ENCODE measurements around the gene CTSH. TPM values are rescaled to one million over a fixed set of nuclear protein-coding genes. Genes with fewer than 3 reads are reported as not detected.
"Not testable (repeated sequence)": the region's sequence is repeated elsewhere in the genome, so short reads cannot be mapped to it uniquely, and the experiment has no call there.

CTSH gene
- total RNA-seq, 3 donors from 2014 or later: 6.6 to 23.7 (median 16.4) TPM

DNA sequence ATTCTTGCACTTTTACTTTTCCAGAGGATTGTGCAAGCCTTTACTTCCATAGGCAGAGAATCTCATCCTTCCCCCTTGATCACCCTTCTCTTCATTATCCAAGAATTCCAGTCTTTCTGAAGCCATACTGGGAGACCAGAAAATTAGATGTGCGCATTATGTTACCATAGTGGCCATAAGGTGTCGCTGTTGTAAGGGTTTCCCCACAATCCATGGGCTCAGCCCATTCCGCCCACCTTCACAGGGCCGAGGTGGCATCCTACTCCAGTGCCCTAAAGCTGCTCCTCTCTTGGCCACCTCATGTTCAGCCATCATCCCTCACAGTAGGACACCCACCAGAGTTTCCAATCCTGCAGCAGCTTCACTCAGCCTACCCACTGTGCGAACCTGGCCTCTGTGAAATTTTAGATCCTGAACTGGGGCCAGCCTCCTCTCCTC, 35.0 kb downstream of the CTSH start:
- Mint-ChIP-seq H3K4me3 (no peak overlapping the region), H3K27me3 (ENCODE audit: low read depth) (no peaks in the 10 kb centered on the region), H3K9me3 (no peaks in the 10 kb centered on the region), H3K36me3 (ENCODE audit: insufficient read depth) (peaks cover 45% of the 10 kb centered on the region), H3K4me1 (ENCODE audit: low read depth) (peaks cover 16% of the 10 kb centered on the region)
- ATAC-seq (peak; percentile 46 to 57), DNase-seq (no peak)

DNA sequence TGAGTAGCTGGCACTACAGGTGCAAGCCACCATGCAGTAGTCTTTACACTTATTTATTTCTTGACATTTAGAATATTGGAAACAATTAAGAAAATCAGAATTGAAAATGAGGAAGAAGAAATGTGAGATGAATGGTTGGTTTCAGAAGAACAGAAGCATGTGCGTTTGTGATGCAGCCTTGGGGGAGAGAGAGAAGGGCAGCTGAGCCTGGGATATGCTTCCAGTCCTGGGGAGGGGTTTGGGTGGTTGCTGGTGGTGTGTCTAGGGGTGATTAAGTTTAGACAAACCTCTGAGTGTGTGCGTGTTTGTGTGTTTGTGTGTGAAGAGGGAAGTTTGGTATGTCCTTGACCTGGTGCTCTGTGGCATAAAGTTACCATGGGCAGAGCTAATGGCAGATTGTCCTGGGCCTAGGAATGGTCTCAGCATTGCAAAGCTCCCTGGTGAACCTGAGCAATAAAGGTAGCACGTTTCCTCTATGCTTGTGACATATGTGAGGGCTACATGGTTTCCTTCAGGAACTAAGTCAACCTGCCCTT, 35.6 kb downstream of the CTSH start:
- peaks cover 46% of the 10 kb centered on the region for H3K36me3 Mint-ChIP-seq (ENCODE audit: insufficient read depth)
- peaks cover 16% of the 10 kb centered on the region for H3K4me1 Mint-ChIP-seq (ENCODE audit: low read depth)
- no peaks in the 10 kb centered on the region for H3K9me3 Mint-ChIP-seq
- no peak overlapping the region for H3K4me3 Mint-ChIP-seq
- ATAC-seq (no peak), DNase-seq (no peak)
- H3K27me3 Mint-ChIP-seq (ENCODE audit: low read depth): no peaks in the 10 kb centered on the region

DNA sequence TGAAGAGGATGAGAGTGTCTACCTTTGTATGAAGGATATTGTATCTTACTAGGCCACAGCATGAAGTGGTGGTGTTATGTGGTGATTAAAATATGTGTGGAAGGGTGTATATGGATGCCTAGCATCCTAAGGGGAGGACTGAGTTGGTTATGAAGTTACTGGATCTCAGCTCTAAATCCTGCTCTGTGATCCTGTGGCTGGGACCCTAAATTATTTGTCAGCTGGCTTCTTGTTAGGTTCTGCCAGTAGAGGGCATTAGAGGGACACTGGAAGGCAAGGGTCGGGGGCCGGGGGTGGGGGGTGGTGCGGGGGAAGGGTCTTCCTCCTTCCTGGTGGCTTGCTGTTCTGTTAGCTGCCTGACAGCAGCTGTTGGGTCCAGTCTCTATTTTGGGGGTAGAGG, 37.3 kb downstream of the CTSH start:
- DNase-seq (no peak), ATAC-seq (no peak)
- Mint-ChIP-seq H3K4me1 (ENCODE audit: low read depth) (peaks cover 14% of the 10 kb centered on the region), H3K27me3 (ENCODE audit: low read depth) (no peaks in the 10 kb centered on the region), H3K36me3 (ENCODE audit: insufficient read depth) (peaks cover 47% of the 10 kb centered on the region), H3K9me3 (no peaks in the 10 kb centered on the region), H3K4me3 (no peak overlapping the region)

DNA sequence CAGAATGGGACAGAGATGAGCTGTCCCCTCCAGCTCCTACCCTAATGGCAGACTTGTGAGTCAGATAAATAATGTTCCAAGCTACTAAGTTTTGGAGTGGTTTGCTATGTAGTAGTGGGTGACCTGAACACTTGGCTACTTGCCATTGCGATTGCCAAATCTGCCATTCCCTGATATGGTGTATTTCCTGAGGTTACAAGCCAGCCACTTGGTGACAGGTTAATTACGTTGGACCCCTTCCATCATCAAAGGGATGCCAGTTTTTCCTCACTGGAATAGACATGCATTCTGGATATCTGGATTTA, 38.6 kb downstream of the CTSH start:
- H3K27me3 Mint-ChIP-seq (ENCODE audit: low read depth): no peaks in the 10 kb centered on the region
- H3K36me3 Mint-ChIP-seq (ENCODE audit: insufficient read depth): peaks cover 48% of the 10 kb centered on the region
- H3K9me3 Mint-ChIP-seq: no peaks in the 10 kb centered on the region
- H3K4me3 Mint-ChIP-seq: no peak overlapping the region
- H3K4me1 Mint-ChIP-seq (ENCODE audit: low read depth): peaks cover 15% of the 10 kb centered on the region
- peak in 1 of 2 donors; percentile 9 for ATAC-seq
- DNase-seq: no peak

DNA sequence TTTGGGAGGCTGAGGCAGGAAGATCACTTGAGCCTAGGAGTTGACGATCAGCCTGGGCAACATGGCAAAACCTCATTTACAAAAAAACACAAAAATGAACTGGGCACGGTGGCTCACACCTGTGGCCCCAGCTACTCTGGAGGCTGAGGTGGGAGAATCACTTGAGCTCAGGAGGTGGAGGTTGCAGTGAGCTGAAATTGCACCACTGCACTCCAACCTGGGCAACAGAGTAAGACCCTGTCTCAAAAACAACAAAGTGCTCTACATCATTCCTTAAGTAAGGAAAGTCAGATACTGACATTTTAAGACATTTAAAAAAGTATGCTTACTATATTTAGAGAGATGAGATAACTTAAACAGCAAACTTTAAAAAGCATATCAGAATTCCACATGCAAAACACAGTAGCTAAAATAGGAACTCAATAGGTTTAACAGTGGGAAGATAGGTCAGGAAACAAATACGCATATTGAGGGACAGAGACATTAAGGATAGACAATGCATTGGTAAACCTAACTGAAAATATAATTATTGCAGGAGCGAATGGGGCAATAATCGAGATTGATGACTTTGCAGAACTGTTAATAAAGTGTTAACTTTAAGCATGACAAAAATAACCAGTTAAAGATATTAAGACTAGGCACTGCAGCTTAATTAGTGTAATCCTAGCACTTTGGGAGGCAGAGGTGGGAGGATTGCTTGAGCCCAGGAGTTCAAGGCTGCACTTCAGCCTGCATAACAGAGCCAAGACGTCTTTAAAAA, 40.1 kb downstream of the CTSH start:
- DNase-seq (no peak), ATAC-seq (no peak)
- no peaks in the 10 kb centered on the region for H3K9me3 Mint-ChIP-seq
- H3K4me1 Mint-ChIP-seq (ENCODE audit: low read depth): peaks cover 8% of the 10 kb centered on the region
- H3K27me3 Mint-ChIP-seq (ENCODE audit: low read depth): no peaks in the 10 kb centered on the region
- H3K4me3 Mint-ChIP-seq: no peak overlapping the region
- H3K36me3 Mint-ChIP-seq (ENCODE audit: insufficient read depth): peaks cover 42% of the 10 kb centered on the region

DNA sequence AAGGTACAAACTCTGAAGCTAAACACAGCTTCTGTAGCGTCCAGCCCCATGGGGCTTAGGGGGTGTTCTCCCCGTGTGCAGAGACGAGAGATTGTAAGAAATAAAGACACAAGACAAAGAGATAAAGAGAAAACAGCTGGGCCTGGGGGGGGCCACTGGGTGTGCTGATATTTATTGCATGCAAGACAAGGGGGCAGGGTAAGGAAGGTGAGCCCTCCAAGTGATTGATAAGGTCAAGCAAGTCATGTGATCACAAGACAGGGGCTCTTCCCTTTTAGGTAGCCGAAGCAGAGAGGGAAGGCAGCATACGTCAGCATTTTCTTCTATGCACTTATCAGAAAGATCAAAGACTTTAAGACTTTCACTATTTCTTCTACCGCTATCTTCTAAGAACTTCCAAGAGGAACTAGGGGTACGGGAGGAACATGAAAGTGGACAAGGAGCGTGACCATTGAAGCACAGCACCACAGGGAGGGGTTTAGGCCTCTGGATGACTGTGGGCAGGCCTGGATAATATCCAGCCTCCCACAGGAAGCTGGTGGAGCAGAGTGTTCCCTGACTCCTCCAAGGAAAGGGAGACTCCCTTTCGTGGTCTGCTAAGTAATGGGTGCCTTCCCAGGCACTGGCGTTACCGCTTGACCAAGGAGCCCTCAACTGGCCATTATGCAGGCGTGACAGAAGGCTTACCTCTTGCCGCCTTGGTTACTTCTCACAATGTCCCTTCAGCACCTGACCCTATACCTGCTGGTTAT, 42.4 kb downstream of the CTSH start:
- ATAC-seq; H3K4me1 Mint-ChIP-seq (ENCODE audit: low read depth); H3K27me3 Mint-ChIP-seq (ENCODE audit: low read depth): not testable (repeated sequence)

DNA sequence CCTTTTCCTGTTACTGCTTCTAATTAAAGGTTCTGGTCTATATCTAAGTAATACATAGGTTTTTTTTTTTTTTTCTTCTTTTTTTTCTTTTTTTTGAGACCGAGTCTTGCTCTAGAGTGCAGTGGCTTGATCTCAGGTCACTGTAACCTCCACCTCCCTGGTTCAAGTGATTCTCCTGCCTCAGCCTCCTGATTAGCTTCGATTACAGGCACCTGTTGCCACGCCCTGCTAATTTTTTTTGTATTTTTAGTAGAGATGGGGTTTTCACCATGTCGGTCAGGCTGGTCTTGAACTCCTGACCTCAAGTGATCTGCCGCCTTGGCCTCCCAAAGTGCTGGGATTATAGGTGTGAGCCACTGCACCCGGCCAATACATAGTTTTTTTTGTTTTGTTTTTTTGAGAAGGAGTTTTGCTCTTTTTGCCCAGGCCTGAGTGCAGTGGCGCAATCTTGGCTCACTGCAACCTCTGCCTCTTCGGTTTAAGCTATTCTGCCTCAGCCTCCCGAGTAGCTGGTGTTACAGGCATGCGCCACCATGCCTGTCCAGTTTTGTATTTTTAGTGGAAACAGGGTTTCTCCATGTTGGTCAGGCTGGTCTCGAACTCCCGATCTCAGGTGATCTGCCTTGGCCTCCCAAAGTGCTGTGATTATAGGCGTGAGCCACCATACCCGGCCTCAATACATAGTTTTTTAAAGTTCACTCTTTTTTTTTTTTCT, 43.9 kb downstream of the CTSH start:
- not testable (repeated sequence) for ATAC-seq; H3K4me3 Mint-ChIP-seq; H3K4me1 Mint-ChIP-seq (ENCODE audit: low read depth); H3K9me3 Mint-ChIP-seq; H3K27me3 Mint-ChIP-seq (ENCODE audit: low read depth); DNase-seq
- H3K36me3 Mint-ChIP-seq (ENCODE audit: insufficient read depth): peaks cover 43% of the 10 kb centered on the region

More for the DNA sequence above, 42.4 kb downstream of the CTSH start:
- not testable (repeated sequence) for H3K4me3 Mint-ChIP-seq, DNase-seq, H3K9me3 Mint-ChIP-seq
- peaks cover 48% of the 10 kb centered on the region for H3K36me3 Mint-ChIP-seq (ENCODE audit: insufficient read depth)

DNA sequence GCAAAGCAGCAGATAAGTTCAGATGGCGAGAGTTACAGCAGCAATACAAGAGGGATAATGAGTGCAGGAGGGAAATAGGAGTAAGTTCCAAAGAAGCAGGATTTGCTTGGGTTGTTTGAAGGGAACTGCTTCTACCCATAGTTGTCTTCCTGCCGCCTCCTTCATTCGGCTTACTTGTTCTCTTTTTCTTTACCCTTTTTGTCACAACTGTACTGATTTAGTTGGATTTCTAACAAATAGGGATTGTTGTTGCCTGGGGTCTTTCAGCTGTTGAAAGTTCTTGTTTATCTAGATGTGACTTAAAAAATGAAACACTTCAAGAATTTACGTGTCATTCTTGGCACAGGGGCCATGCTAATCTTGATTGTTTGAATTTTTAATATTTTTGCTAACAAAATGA, 46.3 kb downstream of the CTSH start:
- DNase-seq (no peak), ATAC-seq (no peak)
- Mint-ChIP-seq H3K27me3 (ENCODE audit: low read depth) (no peaks in the 10 kb centered on the region), H3K4me3 (no peak overlapping the region), H3K4me1 (ENCODE audit: low read depth) (peaks cover 5% of the 10 kb centered on the region), H3K36me3 (ENCODE audit: insufficient read depth) (peaks cover 44% of the 10 kb centered on the region), H3K9me3 (no peaks in the 10 kb centered on the region)

DNA sequence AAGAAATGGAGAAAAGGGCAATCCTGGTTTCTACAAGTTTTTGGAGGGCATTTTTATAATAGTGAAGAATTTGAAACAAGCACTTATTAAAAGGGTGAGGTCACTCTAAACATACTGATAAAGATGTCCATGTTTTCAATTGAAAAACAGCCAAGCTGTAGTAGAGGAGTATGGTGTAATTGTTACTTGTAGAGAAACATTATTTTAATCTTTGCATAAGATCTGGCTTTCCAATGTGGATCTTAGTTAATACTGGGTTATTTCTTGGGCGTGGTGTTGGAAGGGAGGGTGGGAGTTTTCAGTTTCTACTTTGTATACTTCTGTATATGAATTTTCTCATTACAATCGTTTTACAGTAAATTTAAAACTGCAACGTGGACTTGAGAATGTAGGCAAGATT, 49.4 kb downstream of the CTSH start:
- Mint-ChIP-seq H3K27me3 (ENCODE audit: low read depth) (no peaks in the 10 kb centered on the region), H3K36me3 (ENCODE audit: insufficient read depth) (peaks cover 50% of the 10 kb centered on the region), H3K4me1 (ENCODE audit: low read depth) (peaks cover 11% of the 10 kb centered on the region), H3K4me3 (no peak overlapping the region), H3K9me3 (no peaks in the 10 kb centered on the region)
- no peak for ATAC-seq
- no peak for DNase-seq

DNA sequence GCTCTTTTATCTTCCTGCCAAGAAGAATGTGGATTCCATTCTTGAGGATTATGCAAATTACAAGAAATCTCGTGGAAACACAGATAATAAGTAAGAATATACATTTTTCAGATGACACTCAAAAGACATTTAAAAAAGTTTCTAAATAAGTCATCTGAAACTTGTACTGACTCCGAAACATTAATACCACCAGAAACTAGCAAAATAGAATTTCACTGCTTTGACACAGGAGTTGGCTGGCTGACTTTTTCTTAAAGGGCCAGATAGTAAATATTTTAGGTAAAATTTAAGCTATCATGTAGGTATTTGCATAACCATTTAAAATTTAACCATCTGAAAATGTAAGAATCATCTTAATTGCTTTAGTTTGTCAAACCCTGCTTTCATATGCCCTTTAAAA, 51.3 kb downstream of the CTSH start:
- ATAC-seq (no peak), DNase-seq (no peak)
- peaks cover 43% of the 10 kb centered on the region for H3K36me3 Mint-ChIP-seq (ENCODE audit: insufficient read depth)
- H3K4me1 Mint-ChIP-seq (ENCODE audit: low read depth): peaks cover 11% of the 10 kb centered on the region
- H3K4me3 Mint-ChIP-seq: no peak overlapping the region
- H3K9me3 Mint-ChIP-seq: no peaks in the 10 kb centered on the region
- H3K27me3 Mint-ChIP-seq (ENCODE audit: low read depth): no peaks in the 10 kb centered on the region

DNA sequence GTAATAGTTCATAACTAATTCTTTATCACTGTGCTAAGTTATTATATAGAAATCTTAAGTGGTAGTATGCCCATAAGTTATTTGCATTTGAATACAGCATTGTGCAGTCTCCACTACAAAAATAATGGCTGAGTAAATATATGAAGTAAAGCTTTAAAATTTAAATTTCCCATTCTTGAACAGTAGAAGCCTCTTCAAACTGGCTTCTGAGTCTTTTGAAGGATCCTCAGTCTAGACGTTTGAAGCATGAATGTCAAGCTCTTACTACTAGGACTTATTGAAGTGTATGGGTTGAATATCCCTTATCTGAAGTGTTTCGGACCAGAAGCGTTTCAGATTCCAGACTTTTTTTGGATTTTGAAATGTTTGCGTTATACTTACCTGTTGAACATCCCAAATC, 55.8 kb downstream of the CTSH start:
- H3K4me3 Mint-ChIP-seq: no peak overlapping the region
- peaks cover 35% of the 10 kb centered on the region for H3K36me3 Mint-ChIP-seq (ENCODE audit: insufficient read depth)
- ATAC-seq: no peak
- no peak for DNase-seq
- no peaks in the 10 kb centered on the region for H3K27me3 Mint-ChIP-seq (ENCODE audit: low read depth)
- H3K9me3 Mint-ChIP-seq: no peaks in the 10 kb centered on the region
- peaks cover 21% of the 10 kb centered on the region for H3K4me1 Mint-ChIP-seq (ENCODE audit: low read depth)

DNA sequence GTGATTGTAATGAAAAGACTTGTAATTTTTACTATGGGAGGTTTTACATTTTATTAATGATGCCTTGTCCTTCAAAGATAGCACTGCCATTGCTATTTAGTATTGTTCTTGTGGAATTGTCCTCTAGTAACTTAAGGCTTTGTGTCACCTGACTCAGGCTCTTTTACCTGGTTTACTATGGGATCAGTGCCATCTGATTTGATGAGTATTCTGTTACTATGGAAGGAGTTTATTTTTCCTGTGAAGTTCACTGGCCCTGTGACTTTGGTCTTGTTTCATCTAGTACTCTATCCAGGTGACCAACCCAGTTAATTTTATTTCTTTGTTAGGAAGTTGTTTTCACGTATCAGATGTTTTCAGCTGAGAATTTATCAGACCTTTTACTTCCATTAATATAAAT, 63.2 kb downstream of the CTSH start:
- Mint-ChIP-seq H3K4me1 (ENCODE audit: low read depth) (peaks cover 75% of the 10 kb centered on the region), H3K36me3 (ENCODE audit: insufficient read depth) (peaks cover 25% of the 10 kb centered on the region), H3K27me3 (ENCODE audit: low read depth) (no peaks in the 10 kb centered on the region), H3K9me3 (no peaks in the 10 kb centered on the region), H3K4me3 (no peak overlapping the region)
- no peak for ATAC-seq
- no peak for DNase-seq

DNA sequence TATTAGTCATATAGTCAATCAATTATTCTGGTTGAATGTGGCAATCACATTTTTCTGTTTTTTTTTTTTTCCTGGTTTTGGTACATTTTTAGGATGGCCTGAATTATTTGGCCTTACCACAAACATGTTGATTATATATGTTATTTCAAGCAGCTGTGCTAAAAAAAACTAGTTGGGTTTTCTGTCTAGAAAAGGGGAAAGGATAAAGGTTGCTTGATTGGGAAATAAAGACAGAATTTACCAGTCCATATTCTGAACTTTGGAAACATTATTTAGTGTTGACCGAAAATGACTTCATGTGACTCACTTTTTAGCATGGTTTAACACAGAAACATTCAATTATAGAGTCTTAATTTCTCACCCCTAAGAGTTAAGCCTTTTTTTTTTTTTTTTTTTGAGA, 64.0 kb downstream of the CTSH start:
- DNase-seq: no peak
- H3K9me3 Mint-ChIP-seq: no peaks in the 10 kb centered on the region
- ATAC-seq: no peak
- H3K4me1 Mint-ChIP-seq (ENCODE audit: low read depth): peaks cover 79% of the 10 kb centered on the region
- H3K36me3 Mint-ChIP-seq (ENCODE audit: insufficient read depth): peaks cover 18% of the 10 kb centered on the region
- H3K27me3 Mint-ChIP-seq (ENCODE audit: low read depth): no peaks in the 10 kb centered on the region
- H3K4me3 Mint-ChIP-seq: peak overlapping the region; percentile 38

DNA sequence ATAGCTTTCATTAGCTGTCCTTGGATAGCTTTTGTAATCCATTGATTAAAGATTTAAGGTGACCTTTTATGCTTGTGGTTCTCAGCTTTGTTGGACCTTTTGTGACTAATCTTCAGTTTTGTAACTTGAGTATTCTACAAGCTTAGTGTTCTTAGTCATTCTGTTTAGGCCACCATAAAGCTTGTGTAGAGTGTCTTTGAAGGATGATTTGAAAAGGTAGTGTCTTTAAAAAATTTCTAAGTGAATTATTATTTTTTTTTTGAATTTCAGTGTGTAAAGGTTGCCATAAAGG, 64.7 kb downstream of the CTSH start:
- Mint-ChIP-seq H3K4me1 (ENCODE audit: low read depth) (peaks cover 81% of the 10 kb centered on the region), H3K4me3 (no peak overlapping the region), H3K36me3 (ENCODE audit: insufficient read depth) (peaks cover 19% of the 10 kb centered on the region), H3K27me3 (ENCODE audit: low read depth) (no peaks in the 10 kb centered on the region), H3K9me3 (no peaks in the 10 kb centered on the region)
- ATAC-seq: peak; percentile 31 to 54
- no peak for DNase-seq

Data from activated T-cell treated with anti-CD3 and anti-CD28 coated beads, Interleukin-2, amount 50 U/mL, for 4 hours (primary cell).